ENCODE results near the gene CLDN6.
"Not testable (repeated sequence)": the region's sequence is repeated elsewhere in the genome, so short reads cannot be mapped to it uniquely, and the experiment has no call there.

Gene CLDN6, protein sequence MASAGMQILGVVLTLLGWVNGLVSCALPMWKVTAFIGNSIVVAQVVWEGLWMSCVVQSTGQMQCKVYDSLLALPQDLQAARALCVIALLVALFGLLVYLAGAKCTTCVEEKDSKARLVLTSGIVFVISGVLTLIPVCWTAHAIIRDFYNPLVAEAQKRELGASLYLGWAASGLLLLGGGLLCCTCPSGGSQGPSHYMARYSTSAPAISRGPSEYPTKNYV

DNA sequence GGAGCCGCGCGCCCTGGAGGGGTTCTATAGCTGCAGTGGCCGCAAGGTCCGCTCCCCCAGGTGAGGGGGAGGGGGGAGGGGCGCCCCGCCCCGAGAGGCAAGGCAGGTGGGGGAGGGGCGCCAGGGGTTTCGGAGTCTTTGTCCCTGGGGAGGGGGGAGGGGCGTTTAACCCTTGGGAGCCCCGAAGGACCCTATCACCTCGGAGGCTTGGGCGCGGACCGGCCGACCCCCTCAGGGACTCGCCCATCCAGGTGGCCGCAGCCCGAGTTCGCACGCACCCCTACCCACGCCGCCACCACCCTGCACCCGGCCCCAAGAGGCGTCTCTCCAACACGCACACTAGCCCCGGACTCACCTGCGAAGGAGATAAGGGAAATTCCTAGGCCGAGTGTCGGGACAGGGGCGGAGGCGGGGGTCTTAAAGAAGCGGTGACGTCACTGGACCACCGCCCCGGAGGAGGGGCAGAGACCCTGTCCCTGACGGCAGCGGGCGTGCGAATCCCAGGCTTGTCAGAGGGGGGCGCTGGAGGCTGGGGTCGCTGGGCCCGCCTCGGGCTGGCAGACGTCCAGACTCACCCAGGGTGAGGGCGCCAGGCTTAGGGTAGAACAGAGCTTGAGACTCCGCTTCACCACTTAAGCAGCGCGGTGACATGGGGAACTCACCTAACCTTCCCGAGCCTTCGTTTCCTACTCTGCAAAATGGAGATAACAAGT lies at the start of gene CLDN6:
CLDN6 (minus strand) TSS at position 390 of the 713 bp plus-strand sequence. CDS start 2,162 bp downstream, outside the sequence.
- FAIRE-seq, result no peak

DNA sequence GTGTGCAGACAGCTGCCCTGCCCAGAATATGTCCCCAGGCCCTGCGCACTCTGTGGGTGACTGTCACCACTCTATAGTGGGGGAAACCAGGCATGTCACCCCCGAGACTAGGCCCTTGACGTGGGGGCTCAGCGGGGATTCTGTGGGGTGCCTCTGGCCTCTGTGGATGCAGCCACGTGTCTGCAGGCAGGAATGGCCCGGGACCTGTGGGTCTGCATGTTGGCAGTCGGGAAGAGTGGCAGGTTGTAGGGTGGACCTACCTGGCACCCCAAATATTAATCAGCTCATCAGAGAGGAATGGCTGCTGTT lies 48.4 kb upstream of the CLDN6 start:
- FAIRE-seq, result no peak

DNA sequence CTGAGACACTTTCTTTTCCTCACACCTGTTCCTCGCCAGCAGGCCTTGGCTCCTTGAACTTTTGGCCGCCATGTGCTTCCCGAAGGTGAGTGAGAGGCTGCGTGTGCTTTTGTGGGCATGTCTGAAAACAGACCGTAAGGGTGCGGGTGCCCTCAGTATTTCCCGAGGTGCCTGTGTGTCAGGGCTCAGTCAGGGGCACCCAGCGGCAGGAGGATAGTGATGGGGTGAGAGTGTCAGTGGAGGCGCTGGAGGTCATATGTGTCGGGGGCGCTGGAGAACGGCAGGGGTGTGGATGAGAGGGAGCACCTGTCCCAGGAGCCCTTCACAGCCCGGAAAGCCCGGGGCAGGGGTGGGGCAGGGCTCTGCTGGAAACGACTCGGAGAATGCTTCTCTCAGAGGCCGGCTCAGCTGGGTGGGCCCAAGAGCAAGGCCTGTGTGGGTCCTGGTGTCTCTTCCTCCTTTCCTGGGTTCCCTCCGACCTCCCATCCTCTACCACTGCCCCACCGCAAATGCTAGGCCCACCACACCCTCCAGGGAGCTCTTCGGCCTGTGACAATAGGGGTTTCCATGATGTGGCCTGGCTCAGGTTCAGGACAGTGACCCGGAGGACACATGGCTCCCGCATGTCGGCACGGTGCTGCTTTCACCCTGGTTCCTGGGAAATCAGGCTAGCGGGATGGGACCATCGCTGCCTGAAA lies 47.9 kb upstream of the CLDN6 start:
- FAIRE-seq, result no peak

DNA sequence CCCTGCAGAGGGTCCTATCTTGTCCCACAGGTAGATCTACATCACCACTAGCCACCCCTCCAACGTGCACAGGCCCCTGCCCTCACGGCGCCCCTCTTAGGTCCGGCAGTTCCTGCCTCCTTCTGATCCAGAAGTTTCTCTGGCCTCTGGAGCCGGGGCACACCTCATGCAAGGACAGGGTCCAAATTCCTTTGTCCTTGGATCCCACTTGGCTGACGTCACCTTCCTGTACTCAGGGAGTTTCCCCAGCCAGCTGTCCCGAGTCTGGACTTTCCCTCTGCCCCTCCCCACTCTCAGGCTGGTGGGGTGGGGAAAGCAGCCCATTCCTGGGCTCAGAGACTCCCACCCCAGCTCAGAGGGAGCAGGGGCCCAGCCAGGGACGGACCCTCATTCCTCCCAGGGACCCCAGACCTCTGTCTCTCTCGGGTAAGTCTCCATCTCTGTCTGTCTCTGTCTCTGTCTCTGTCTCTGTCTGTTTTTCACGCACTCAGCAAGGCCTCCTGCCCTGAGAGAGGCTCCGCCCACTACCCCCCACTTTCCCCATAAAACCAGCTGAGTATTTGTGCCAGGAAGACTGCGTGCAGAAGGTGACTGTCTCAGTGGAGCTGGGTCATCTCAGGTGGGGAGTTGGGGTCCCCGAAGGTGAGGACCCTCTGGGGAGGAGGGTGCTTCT lies 47.2 kb upstream of the CLDN6 start, which contains the start of gene IL32:
IL32 (plus strand) TSS at position 572 of the 673 bp plus-strand sequence. CDS start 172 bp downstream, outside the sequence.
- FAIRE-seq, result no peak

DNA sequence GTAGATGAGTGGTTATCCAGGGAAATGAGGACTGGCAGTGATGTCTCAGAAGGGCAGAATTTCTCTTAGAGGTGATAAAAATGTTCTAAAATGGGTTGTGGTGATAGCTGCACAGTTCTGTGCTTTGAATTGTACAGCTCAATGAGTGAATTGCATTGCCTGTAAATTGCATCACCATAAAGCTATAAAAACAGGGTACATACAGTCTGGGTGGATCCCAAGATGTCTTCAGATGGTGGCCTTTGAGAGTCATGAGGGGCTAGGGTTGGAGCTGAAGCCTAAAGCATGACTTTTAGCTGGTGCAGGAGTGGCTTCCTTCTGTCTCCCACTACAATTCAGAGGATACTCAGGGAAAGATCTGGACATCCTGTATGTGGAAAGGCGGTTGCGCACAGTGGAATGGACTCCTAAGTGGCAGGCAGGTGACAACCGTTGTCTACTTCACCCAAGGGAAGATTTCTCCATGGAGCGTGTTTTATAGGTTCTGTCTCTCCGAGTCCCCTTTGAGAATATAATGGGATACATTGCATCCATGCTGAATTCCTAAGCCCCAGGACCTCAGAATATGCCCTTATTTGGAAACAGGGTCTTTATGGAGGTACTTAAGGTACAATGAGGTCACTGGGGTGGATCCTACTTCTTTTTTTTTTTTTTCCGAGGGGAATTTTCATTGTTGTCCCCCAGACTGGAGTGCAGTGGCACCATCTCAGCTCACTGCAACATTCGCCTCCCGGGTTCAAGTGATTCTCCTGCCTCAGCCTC lies 45.8 kb upstream of the CLDN6 start:
- no peak for FAIRE-seq

DNA sequence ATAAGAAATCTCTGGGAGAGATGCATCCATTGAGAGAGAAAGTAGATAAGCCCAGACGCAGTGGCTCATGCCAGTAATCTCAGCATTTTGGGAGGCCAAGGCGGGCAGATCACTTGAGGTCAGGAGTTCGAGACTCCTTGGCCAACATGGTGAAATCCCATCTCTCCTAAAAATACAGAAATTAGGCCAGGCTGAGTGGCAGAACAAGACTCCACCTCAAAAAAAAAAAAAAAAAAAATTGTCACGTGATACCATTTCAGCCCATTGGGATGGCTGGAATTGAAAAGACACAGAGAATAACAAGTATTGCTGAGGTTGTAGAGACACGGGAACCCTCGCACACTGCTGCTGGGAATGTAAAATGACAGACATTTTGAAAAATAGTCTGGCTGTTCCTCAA lies 44.6 kb upstream of the CLDN6 start:
- no peak for FAIRE-seq

DNA sequence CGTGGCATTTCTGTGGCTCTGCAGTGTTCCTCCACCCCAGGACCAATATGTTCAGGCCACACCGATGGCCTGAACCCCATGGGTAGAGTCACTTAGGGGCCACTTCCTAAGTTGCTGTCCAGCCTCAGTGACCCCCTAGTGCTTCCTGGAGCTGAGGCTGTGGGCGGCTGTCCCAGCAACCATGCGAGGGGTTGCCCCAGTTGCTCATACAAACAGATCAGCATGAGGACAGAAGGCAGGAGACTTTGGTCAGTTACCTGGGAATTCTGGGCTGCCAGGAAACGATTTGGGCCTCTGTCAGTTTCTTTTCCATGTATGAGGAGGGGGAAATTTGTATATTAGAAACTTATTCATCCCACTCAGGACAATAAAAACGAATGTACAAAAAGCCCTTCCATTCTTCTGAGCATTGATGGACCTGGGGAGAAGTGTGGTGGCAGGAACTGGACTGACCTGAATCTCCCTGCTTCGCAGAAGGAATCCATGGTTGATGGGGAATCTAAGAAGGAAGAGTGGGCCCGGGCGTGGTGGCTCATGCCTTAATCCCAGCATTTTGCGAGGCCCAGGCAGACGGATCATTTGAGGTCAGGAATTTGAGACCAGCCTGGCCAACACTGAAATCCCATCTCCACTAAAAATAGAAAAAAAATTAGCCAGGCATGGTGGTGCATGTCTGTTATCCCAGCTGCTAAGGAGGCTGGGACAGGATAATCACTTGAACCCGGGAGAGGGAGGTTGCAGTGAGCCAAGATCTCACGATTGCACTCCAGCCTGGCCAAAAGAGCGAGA lies 42.5 kb upstream of the CLDN6 start:
- no peak for FAIRE-seq

DNA sequence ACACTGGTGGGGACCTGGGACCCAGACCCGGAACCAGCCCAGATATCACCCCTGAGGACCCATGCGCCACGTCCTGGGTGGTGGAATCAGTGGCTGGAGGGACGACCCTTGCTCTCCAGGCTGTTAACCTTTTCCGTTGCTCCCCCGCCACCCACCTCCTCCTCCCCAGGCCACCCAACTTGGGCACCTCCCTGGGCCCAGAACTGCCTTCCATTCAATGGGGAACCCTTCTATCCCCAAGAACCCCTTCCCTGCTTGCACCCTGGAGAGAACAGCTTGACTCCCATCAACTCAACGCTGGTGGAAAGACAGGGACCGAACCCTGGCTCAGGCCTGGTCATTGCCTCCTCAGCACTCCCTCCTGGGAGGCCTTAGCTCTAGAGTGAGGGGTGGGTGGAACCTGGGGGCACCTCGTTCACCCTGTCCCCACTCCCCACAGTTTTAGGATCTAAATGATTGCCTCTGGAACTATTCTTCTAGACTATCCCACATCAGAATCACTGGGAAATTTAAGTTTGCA lies 41.8 kb upstream of the CLDN6 start:
- FAIRE-seq, result no peak

DNA sequence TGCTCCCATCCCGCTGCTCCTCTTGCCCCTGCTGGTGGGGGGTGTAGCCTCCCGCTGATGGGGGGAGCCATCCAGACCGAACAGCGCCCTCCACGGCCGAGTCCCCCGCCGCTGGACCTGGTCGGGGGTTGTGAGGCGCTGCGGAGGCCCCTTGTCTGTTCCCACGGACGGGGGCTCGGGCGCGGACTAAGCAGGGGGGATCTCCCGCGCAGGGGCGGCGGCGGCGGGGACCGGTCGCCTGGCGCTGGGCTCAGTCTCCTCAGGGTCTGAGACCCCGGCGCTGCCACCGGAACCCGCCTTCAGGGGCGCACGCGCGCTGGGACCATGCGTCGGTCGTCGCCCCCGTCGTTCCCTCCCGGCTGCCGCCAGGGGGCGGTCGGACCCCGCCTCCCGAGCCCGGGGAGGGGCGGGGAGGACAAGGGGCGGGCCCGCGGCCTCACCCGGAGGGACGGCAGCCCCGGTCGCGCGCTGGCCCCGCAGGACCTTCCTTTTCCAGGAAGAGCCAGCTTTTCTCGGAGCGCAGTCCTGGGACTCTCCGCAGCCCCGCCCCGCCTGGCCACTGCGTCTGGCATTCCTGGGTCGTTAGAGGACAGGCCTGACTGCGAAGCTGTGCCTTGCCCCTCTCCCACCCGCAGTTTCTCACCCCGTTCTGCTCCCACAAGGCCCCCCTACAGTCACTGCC lies 41.2 kb upstream of the CLDN6 start:
- no peak for FAIRE-seq

DNA sequence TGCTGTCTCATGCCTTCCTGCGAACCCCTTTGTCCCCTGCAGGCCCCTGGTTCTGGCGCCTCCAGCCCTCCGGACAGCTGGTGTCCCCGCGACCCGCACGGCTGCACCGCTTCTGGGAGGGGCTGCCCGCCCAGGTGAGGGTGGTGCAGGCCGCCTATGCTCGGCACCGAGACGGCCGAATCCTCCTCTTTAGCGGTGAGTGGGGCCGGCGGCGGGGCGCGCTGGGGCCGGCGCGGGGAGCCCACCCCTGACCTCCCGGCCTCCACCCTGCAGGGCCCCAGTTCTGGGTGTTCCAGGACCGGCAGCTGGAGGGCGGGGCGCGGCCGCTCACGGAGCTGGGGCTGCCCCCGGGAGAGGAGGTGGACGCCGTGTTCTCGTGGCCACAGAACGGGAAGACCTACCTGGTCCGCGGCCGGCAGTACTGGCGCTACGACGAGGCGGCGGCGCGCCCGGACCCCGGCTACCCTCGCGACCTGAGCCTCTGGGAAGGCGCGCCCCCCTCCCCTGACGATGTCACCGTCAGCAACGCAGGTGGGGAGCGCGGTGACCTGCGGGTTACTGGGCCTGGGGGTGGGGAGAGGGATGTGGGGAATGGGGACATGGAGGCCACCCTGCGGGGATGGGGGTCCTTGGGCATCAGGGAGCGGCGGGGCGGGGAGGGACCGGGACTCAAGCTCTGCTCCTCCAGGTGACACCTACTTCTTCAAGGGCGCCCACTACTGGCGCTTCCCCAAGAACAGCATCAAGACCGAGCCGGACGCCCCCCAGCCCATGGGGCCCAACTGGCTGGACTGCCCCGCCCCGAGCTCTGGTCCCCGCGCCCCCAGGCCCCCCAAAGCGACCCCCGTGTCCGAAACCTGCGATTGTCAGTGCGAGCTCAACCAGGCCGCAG lies 40.4 kb upstream of the CLDN6 start:
- no peak for FAIRE-seq

DNA sequence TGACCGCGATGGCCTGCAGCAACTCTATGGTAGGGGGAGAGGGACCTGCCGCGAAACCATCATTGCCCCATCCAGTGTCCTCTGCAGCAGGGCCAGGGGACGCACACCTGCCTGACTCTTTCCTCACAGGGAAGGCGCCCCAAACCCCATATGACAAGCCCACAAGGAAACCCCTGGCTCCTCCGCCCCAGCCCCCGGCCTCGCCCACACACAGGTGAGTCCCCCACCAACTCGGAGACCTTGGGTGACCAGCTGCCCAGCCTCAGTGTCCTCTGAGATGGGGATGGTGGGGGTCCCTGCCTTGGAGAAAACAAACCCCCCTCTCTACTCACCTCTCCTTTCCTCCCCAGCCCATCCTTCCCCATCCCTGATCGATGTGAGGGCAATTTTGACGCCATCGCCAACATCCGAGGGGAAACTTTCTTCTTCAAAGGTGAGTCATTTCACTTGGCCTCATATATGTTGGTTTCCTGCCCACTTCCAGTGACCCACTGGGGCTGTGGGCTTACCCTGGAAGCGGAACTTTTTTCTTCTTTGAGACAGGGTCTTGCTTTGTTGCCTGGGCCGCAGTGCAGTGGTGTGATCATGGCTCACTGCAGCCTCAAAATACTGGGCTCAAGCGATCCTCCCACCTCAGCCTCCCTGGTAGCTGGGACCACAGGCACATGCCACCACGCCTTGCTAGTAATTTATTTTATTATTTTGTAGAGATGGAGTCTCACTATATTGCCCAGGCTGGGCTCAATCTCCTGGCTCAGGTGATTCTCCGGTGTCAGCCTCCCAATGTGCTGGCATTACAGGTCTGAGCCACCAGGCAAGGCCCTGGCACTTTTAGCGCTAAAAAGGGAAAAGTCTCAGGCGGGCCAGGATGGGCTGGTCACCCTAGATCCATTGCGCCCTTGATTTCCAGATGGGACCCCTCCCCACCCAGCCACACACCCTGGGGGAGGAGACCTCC lies 39.5 kb upstream of the CLDN6 start:
- FAIRE-seq, result no peak

DNA sequence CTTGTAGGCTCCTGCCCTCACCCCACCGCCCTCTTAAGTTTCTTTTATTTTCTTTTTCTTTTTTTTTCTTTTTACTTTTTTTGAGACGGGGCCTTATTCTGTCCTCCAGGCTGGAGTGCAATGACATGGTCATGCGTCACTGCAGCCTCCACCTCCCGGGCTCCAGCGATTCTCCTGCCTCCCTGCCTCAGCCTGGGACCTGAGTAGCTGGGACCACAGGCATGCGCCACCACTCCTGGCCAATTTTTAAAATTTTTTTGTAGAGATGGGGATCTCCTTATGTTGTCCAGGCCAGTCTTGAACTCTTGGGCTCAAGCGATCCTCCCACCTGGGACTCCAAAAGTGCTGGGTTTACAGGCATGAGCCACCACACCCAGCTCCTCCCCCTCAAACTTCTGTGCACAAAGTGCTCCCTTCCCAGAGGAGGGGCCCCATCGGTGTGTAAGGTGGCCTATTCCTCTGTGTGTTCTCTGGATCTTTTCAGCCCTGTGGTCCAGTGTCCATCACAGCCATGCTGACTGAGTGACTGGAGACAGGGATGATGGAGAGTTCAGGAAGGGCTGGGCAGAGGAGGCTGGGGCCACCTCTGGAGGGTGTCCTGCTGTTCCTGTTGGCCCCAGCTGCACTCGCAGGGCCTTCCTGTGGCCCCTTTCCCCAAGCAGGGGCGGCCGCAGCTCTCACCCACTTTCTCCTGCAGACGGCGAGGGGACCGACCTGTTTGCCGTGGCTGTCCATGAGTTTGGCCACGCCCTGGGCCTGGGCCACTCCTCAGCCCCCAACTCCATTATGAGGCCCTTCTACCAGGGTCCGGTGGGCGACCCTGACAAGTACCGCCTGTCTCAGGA lies 38.6 kb upstream of the CLDN6 start:
- FAIRE-seq, result no peak

DNA sequence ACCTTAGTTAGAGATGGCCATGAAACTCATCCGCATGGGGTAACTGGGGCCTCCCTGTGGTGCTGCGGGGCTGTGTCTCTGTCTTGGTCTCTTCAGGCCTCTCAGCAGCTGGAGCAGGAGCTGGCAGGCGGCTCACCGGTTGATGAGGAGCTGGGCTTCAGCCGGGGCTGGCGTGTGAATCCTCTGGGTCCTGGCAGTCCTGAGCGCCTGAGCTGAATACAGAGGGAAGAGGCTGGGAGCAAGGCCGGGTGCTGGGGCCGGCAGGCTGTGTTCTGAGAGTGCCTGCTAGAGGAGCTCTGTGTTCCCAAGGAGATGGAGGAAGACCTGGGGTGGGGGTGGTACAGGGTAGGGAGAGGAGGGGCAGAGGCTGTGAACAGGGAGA lies 37.7 kb upstream of the CLDN6 start:
- not testable (repeated sequence) for FAIRE-seq

DNA sequence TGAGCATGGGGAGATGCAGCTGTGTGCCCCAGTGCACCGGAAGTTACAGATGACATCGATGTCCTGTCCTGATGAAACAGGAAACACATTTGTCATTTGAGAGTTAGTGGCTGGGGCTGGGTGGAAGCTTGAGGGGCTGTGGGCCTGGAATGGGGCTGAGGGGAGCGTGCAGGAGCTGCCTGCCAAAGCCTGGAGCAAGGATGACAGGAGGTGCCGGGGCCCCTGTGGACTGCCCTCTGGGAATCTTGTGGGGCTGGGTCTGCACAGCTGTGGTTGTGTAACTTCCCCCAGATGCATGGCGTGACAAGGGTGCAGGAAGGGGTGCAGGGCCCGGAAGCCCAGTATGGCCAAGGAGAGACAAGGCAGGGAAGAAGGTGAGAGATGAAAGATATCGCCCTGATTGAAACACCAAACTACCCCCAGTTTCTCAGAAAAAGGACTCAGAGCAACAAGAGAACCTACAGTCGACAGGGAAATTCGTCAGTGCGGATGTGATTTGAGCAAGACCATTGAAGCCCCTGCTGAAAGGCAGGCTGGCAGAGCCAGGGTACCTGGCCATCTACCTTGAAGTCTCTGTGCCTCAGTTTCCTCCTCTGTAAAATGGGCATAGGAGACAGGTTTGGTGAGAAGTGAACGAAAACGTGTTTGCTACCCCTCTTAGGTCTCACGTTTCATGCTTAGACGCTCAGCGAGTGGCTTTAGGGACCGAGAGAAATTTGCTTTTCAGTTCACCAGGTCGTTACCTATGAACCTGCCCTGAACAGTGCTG lies 37.2 kb upstream of the CLDN6 start:
- FAIRE-seq, result no peak

DNA sequence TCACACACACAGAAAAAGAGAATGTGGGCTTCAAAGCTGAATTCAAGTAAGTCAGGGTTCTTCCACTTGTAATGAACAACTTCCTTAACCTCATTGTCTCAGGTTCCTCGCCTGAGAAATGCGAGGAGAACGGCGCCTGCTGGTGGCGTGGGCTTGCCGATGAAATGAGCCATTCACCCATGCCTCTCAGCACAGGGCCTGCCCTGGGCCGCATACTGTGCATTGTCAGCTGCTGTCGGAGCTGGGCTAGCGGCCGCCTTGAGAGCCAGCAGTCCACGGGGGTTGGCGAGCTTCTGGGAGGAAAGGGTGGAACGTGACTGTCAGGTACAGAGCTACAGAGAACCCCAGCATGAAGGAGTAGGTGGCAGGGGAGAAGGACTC lies 35.3 kb upstream of the CLDN6 start:
- FAIRE-seq, result not testable (repeated sequence)

DNA sequence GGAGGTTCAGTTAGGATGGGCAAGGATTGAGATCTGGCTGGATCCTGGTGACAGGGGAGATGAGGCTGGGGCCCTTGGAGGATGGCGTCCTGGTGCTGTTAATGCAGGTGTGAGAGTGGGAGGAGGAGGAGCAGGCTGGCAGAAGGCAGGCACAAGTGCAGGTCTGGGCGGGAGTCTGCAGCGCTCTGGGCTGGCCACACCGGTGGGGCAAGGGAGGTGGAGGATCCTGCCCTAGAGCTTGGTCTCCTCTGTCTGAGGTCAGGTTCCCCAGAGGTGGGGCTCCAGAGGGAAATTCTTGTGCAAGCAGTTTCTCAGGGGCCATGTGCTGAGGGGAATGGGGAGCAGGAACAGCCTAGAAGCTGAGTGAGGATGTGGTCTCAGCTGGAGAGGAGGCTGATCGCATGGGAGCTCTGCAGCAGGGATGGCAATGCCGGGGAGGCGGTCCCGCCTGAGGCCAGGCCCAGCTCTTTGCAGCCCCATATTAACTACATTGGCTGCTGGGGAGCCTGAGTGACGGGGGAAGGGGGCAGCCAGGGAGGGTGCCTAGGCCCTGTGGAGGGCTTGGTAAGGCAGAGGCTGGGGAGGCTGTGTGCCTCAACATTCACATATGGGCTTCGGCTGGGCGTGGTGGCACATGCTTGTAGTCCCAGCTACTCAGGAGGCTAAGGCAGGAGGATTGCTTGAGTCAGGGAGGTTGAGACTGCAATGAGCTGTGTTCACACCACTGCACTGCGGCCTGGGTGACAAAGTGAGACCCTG lies 34.8 kb upstream of the CLDN6 start:
- not testable (repeated sequence) for FAIRE-seq

Data from endometrium (tissue), 2 donors.